ENCODE data around the gene LRRC3. TPM values are rescaled to one million over a fixed set of nuclear protein-coding genes. Genes with fewer than 3 reads are reported as not detected.

The LRRC3 gene
- total RNA-seq, 2 donors from 2014 or later, result 2.5 to 3.5 TPM

DNA sequence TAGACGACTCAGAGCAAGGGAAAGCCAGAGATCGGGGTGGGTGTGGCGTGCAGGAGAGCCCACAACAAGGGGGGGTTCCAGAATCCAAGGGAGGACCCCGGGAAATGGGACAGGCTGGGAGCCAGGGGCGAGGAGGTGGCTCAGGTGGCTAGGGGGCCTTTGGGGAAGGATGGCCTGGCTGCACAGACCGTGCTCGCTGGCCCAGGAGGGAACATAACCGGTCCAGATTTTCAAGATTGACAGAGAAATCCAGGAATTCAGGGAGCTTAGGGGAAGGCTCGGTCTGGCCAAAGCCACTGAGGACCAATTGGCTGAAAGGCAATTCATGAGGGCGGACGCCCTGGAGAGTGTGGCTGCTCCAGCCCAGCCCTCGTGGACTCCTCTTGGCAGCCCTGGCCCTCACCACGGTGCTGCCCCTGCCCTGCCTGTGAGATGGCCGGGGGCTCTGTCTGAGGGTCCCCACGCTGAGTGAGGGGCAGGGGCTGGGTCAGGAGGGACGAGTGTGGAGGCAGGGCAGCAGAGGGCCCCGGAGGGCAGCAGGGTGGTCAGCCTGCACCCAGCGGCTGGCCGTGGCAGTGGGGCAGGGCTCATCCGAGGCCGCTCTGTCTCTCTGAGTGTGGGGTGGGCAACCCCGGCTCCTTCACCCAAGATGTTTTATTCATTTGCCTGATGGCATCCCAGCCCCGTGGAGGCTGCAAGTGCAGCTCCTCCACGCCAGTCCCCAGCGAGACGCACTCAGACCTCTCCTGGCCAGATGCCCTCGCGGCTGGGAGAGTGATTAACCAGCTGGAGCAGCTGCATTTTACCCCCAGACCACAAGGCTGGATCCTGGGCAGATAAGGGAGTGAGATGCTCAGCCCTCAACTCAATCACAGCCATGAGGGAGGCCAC, 5.6 kb upstream of the LRRC3 start:
- DNase-seq (no peak), ATAC-seq (no peak)
- intact Hi-C loops (cut with DNase I, micrococcal nuclease), result no loop called here

- no peak for ATAC-seq
- intact Hi-C loops (cut with DNase I, micrococcal nuclease), result no loop called here
These were observed 4.9 kb upstream of the LRRC3 start for GRCh38 chr21:44450402-44450801.

DNA sequence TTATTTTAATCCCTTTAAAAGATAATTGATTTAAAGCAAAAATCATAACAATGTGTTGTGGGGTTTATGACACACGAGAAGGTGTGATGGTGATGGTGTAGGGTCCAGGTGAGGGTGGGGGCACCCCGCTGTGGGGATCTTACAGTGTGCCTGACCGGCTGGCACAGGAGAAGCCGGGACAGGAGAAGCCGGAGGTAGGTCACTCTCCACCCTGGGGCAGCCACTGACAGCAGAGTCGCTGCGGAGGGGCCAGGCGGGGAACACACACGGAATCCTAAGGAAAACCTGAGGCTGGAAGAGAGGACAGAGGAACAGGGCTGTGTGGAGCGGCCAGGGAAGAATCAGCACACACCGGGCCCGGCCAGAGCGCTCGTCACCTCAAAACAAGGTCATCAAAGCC, 4.3 kb upstream of the LRRC3 start:
- ATAC-seq (no peak), DNase-seq (no peak)
- intact Hi-C loops (cut with DNase I, micrococcal nuclease), result no loop called here

More at GRCh38 chr21:44450402-44450801, 4.9 kb upstream of the LRRC3 start:
- DNase-seq, result no peak

DNA sequence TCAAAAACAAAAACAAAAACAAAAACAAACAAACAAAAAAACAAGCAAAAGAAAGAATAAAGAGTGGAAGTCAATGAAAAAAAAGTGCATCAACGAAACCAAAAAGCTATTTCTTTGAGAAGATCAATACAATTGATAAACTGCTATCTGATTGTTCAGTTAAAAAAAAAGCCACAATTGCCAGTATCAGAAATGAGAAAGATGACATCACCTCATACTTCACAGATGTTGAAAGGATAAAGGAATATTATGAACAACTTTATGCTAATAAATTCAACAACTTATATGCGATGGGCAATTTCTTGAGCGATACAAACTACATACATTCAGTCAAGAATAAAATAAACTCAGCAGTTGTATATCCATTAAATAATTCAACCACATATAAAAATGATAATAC, 2.2 kb upstream of the LRRC3 start:
- ATAC-seq, result no peak
- intact Hi-C loops (cut with DNase I, micrococcal nuclease), result no loop called here

DNA sequence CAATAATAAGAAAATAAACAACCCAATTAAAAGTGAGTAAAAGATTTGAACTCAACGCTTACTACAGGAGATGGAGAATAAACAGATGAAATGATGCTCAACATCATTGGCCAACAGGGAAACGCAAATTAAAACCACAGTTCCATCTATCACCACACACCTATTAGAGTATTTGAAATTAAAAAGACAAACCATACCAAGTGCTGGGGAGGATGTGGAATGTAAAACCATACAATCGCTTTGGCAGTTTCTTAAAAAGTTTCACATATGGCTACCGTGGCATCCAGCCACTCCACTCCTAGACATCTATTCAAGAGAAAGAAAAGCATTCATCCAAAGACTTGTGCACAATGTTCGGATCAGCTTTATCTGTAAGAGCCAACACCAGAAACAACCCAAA, 1.3 kb upstream of the LRRC3 start:
- DNase-seq (no peak), ATAC-seq (no peak)
- intact Hi-C loops (cut with DNase I, micrococcal nuclease), result no loop called here

More for the DNA sequence above, 2.2 kb upstream of the LRRC3 start:
- no peak for DNase-seq

- DNase-seq, result peak; percentile 54 to 70
These were observed 359 bp downstream of the LRRC3 start for GRCh38 chr21:44455524-44456213.

DNA sequence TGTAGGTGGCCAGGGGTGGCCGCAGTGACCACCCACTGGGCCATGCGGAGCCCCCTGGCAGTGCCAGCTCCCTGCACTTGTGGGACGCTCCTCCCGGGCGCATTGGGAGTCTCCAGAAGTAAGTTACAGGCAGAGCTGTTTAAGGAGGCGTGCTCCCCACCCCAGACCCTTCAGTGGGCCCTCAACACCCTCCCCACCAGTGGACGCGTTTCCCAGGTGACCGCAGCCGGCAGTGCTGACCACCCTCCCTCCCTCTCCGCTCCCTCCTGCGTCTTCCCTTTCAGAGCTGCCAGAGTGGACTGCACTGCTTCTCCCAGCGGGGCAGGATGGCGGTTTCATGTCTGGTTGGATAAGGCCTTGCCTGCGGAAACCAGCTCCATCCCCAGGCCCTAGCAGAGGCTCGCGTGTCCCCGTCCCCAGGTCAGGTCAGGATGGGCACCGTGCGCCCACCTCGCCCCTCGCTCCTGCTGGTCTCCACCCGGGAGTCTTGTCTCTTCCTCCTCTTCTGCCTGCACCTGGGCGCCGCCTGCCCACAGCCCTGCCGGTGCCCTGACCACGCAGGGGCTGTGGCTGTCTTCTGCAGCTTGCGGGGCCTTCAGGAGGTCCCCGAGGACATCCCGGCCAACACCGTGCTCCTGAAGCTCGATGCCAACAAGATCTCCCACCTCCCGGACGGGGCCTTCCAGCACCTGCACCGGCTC, 1.1 kb downstream of the LRRC3 start:
- DNase-seq (no peak), ATAC-seq (no peak)
- intact Hi-C loops (cut with DNase I, micrococcal nuclease), result no loop called here

More at GRCh38 chr21:44455524-44456213, 359 bp downstream of the LRRC3 start:
- ATAC-seq, result peak; percentile 67
- intact Hi-C loops (cut with DNase I, micrococcal nuclease), result no loop called here

GRCh38 chr21:44456915-44457736, 1.8 kb downstream of the LRRC3 start:
- DNase-seq (no peak), ATAC-seq (no peak)
- intact Hi-C loops (cut with DNase I, micrococcal nuclease), result no loop called here

GRCh38 chr21:44458971-44459711, 3.8 kb downstream of the LRRC3 start:
- ATAC-seq (no peak), DNase-seq (no peak)

DNA sequence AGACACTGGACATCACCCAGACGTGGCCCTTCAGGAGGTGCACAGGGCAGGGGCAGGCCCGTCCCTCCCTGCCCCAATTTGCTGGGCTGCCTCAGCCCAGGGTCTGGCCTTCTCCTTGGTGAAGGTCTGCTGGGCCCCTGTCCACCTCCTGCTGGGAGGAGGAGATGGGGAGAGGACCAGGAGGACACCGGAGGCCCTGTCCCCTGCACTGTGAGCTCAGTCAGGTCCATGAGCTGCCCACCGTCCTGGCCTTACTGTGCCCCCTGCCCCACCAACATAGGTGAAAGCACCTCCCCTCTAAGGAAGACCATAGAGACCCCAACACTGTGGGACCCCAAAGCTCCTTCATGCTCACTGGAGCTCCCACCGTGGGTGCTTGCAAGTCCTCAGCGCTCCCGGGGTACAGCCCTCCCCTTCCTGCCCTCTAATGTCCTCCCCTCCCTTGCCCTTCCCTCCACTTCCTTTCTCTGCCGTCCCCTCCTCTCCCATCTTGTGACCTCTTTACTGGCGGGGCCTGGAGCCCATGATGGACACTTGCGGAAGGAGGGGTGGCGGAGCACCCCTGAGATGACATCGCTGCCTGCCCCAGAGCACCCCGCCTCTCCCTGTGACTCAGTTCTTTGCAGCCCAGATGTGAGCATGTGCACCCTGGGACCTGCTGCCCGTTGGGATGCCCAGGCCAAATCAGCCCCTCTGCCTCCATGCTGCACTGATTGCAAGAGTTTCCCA, 4.6 kb downstream of the LRRC3 start:
- intact Hi-C loops (cut with DNase I, micrococcal nuclease), result no loop called here
- no peak for DNase-seq
- ATAC-seq, result no peak

More at GRCh38 chr21:44458971-44459711, 3.8 kb downstream of the LRRC3 start:
- intact Hi-C loops (cut with DNase I, micrococcal nuclease), result no loop called here

DNA sequence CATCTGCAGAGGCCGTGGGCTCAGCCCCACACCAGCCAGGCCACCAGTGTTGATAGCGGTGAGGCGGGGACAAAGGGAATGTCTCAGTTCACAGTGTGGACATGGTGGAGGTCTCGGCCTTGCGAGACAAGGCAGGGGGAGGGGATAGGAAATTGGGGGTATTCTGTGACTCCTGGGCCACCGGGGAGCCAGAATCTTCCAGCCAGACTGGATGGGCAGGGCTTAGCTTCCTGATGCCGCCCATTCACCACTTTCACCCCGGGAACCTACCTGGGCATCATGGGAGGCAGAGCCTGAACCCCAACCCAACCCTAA, 5.1 kb downstream of the LRRC3 start:
- no peak for ATAC-seq
- DNase-seq, result no peak
- intact Hi-C loops (cut with DNase I, micrococcal nuclease), result no loop called here

DNA sequence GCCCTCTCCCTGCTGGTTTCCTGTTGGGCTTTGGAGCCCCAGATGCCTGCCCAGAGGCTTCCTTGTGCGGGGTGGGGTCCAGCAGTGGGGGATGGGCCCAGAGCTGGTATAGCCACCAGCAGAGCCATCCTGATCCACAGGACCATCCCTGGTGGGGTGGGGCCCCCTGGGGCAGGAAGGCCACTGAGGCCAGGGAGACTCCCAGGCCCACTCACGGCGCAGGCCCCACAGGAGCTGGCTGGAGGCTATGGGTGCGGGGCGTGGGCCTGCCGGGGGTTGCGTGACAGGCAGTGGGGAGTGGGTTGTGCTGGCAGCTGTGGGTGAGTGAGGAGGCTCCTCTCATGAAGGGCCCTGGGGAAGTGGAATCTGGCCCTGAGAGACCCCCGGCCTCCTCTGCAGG, 5.7 kb downstream of the LRRC3 start:
- intact Hi-C loops (cut with DNase I, micrococcal nuclease), result no loop called here
- no peak for DNase-seq
- no peak for ATAC-seq

GRCh38 chr21:44461464-44462001, 6.2 kb downstream of the LRRC3 start:
- intact Hi-C loops (cut with DNase I, micrococcal nuclease), result no loop called here
- DNase-seq (no peak), ATAC-seq (no peak)

- ATAC-seq (no peak), DNase-seq (no peak)
- intact Hi-C loops (cut with DNase I, micrococcal nuclease), result no loop called here
These were observed 7.0 kb downstream of the LRRC3 start for GRCh38 chr21:44462086-44462833.

DNA sequence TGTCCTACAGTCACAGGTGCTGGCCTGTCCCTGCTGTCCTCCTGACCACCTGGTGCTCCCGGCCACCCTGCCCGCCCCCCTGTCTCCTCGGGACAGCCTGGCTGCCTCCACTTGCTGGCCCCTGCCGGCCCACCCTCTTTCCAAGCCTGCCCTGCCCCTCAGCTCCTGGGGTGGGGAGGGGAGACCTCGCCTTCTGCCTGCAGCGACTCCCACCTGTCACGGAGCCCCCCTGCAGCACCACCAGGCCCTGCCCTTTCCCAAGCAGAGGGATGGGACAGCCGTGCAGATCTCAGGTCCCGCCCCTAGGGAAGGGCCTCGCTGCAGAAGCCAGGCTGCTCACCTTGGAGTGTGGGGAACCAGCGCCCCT, 7.5 kb downstream of the LRRC3 start:
- ATAC-seq, result no peak
- intact Hi-C loops (cut with DNase I, micrococcal nuclease), result no loop called here
- DNase-seq, result no peak

DNA sequence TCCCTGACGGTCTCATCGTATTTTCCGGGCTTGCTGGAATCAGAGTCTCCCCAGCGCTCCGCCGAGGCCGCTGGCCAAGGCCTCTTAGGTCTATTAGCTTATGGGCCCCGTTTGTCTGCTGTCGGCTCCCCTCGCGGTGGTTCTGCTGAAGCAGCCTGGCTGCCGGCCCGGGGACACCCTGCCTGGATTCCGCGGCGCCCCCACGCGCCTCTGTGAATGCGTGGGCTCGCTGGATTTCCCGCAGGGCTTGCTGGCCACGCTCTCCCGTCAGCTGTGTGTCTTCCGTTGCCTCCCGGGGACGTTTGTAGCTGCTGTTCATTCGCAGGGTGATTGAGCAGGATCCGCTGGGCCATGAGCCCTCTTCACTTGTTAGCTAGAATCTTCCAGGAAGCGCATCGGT, 8.4 kb downstream of the LRRC3 start:
- intact Hi-C loops (cut with DNase I, micrococcal nuclease), result no loop called here
- no peak for DNase-seq
- ATAC-seq, result no peak

DNA sequence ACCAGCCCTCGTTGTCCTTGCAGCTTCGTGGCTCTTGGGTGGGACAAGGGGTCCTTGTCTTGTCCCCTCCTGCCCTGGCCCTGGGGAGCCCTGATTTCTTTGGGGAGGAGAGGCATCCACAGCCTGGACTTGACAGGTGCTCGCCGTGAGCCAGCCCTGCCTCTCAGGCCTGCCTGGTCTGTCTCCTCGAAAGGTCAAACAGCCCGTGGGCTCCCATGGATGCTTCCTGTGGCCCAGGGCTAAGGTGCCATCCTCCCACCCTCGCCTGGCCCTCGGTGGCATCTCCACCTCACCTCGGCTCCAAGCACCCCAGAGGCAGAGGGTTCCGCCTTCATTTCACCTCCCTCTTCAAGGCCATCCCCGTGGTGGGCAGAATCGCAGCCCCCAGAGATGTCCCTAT, 9.0 kb downstream of the LRRC3 start:
- DNase-seq, result no peak
- intact Hi-C loops (cut with DNase I, micrococcal nuclease), result no loop called here
- ATAC-seq, result no peak

Measured in left colon (tissue), 2 donors.